Endothelial cell of umbilical vein (primary cell): ENCODE data around the gene HTT. TPM values are rescaled to one million over a fixed set of nuclear protein-coding genes. Genes with fewer than 3 reads are reported as not detected.

Experiments
- BruUV-seq: library from RNA; stranded (reverse); fragments of 400-500 nt; replicated peaks from 2 replicates; lab custom pipeline; 2021; lab: Mats Ljungman, UMichigan
- CTCF ChIA-PET: fragments of 300-600, 350-600 bp; sonication (Branson Sonifier 250); formaldehyde crosslinking; loops from one replicate; lab custom pipeline; 2021; ENCODE audit warnings: antibody characterized with exemption, inconsistent platforms; lab: Charles Lee
- POLR2A ChIA-PET: fragments of 300-600, 350-600 bp; sonication (Branson Sonifier 250); formaldehyde crosslinking; loops from one replicate; lab custom pipeline; 2021; ENCODE audit warnings: antibody characterized with exemption, inconsistent platforms; lab: Charles Lee
- DNase-seq: peaks from one replicate; pipeline ENCODE4 v3.0.0-alpha.2; 2011; ENCODE audit warnings: low read depth, low spot score
- FAIRE-seq: peaks from 2 replicates; lab custom pipeline; 2011; peaks lifted over from hg19 to GRCh38; lab: Jason Lieb, UNC
- H2AFZ ChIP-seq: 2 replicates; pipeline ENCODE4 v1.6.0; 2012; ENCODE audit warnings: low read depth, low read length, control low read depth, inconsistent platforms
- H3K27ac ChIP-seq: 2 replicates; pipeline ENCODE4 v1.5.1; 2011; ENCODE audit warnings: low read depth, mild to moderate bottlenecking, control low read depth, low read length, moderate library complexity; ENCODE audit not compliant: insufficient read depth
- H3K27me3 ChIP-seq, 2 experiments: 2 replicates each; pipeline versions ENCODE4 v1.6.0 to v1.6.1; 2011; ENCODE audit warnings: low read length in 2 of 2, mixed read lengths in 1 of 2; ENCODE audit not compliant: control insufficient read depth in 2 of 2, insufficient read depth in 2 of 2
- H3K36me3 ChIP-seq, 2 experiments: 2 replicates in 1 of 2; 3 replicates in 1 of 2; pipeline ENCODE4 v1.5.1; 2011; ENCODE audit warnings: low read length in 2 of 2, mild to moderate bottlenecking in 1 of 2, moderate library complexity in 1 of 2; ENCODE audit not compliant: control insufficient read depth in 2 of 2, insufficient read depth in 2 of 2; ENCODE audit errors: extremely low read depth in 1 of 2
- H3K4me1 ChIP-seq: 3 replicates; pipeline ENCODE4 v1.5.1; 2011; ENCODE audit warnings: mild to moderate bottlenecking, low read length; ENCODE audit not compliant: control insufficient read depth, insufficient read depth; ENCODE audit errors: extremely low read depth
- H3K4me2 ChIP-seq: 2 replicates; pipeline ENCODE4 v1.6.1; 2011; ENCODE audit warnings: low read length, control low read depth, mixed read lengths; ENCODE audit not compliant: insufficient read depth
- H3K4me3 ChIP-seq, 3 experiments: fragments of 200-600 bp in 1 of 3; sonication (generic), shearing (Covaris generic) in 1 of 3; replicated peaks in 1 of 3; 2 replicates each; pipeline ENCODE4 v1.5.1; 2011 to 2016; ENCODE audit warnings: control low read depth in 3 of 3, low read length in 3 of 3, mild to moderate bottlenecking in 2 of 3, inconsistent platforms in 1 of 3, low read depth in 1 of 3, moderate library complexity in 1 of 3; ENCODE audit not compliant: insufficient read depth in 1 of 3
- H3K79me2 ChIP-seq: 2 replicates; pipeline ENCODE4 v1.6.0; 2012; ENCODE audit warnings: low read length, inconsistent platforms; ENCODE audit not compliant: control insufficient read depth, insufficient read depth
- H3K9ac ChIP-seq: replicated peaks from 2 replicates; pipeline ENCODE3; 2011; ENCODE audit warnings: low read length, control low read depth; ENCODE audit not compliant: insufficient read depth; ENCODE audit errors: extremely low read depth
- H3K9me1 ChIP-seq: replicated peaks from 3 replicates; pipeline ENCODE4 v1.6.0; 2011; ENCODE audit warnings: mild to moderate bottlenecking, low read length; ENCODE audit not compliant: control insufficient read depth, insufficient read depth; ENCODE audit errors: extremely low read depth
- H3K9me3 ChIP-seq: replicated peaks from 2 replicates; pipeline ENCODE4 v1.5.1; 2012; ENCODE audit warnings: low read length, inconsistent platforms; ENCODE audit not compliant: control insufficient read depth, insufficient read depth
- H4K20me1 ChIP-seq: replicated peaks from 2 replicates; pipeline ENCODE3; 2011; ENCODE audit warnings: mild to moderate bottlenecking, low read length; ENCODE audit not compliant: control insufficient read depth, insufficient read depth; ENCODE audit errors: extremely low read depth
- EZH2 ChIP-seq: IDR thresholded peaks from 2 replicates; pipeline ENCODE4 v1.6.1; 2012; ENCODE audit warnings: borderline replicate concordance, low read depth, mild to moderate bottlenecking, moderate library complexity, low read length, inconsistent platforms; ENCODE audit not compliant: severe bottlenecking
- FOS ChIP-seq: IDR thresholded peaks from 2 replicates; pipeline ENCODE4 v1.6.1; 2011; ENCODE audit warnings: mild to moderate bottlenecking, low read length, moderate library complexity, borderline replicate concordance; ENCODE audit not compliant: insufficient read depth
- GATA2 ChIP-seq: IDR thresholded peaks from 2 replicates; pipeline ENCODE4 v1.7.0; 2011; ENCODE audit warnings: low read depth, mild to moderate bottlenecking, moderate library complexity, mixed read lengths, low read length; ENCODE audit not compliant: insufficient read length, insufficient read depth
- JUN ChIP-seq: IDR thresholded peaks from 2 replicates; pipeline ENCODE4 v1.6.1; 2011; ENCODE audit warnings: borderline replicate concordance, low read depth; ENCODE audit not compliant: insufficient read length, insufficient read depth
- MYC ChIP-seq: IDR thresholded peaks from one replicate; pipeline ENCODE4 v1.6.1; 2011; ENCODE audit warnings: mild to moderate bottlenecking, low read depth, low read length
- POLR2A ChIP-seq: IDR thresholded peaks from 2 replicates; pipeline ENCODE4 v1.6.1; 2012; ENCODE audit warnings: low read depth, mild to moderate bottlenecking, control low read depth, low read length
- POLR2AphosphoS5 ChIP-seq: IDR thresholded peaks from 2 replicates; pipeline ENCODE4 v1.6.1; 2012; ENCODE audit warnings: low read depth, mild to moderate bottlenecking, control low read depth, low read length, moderate library complexity; ENCODE audit not compliant: insufficient read depth
- dilution Hi-C: fragments of 300-500 bp; cut with MboI; formaldehyde crosslinking; loops from one replicate; pipeline ENCODE4 v1.15.0; 2019; ENCODE audit warnings: low sequenced_read_pairs; ENCODE audit not compliant: extremely low pct_ligation_motif_present
- intact Hi-C: fragments of 100-400 bp; cut with micrococcal nuclease; formaldehyde crosslinking; loops from one replicate; pipeline ENCODE4 v1.10.0; 2022
- polyA plus RNA-seq, 4 experiments: library from polyadenylated mRNA; depleted of rRNA in 3 of 4; stranded (reverse) in 3 of 4; unstranded in 1 of 4; fragments of >200 nt; gene quantifications; 2 replicates each; pipeline versions ENCODE4 v1.2.1 to v1.2.3, GENCODE V29; 2011 to 2012; ENCODE audit warnings: missing spikeins in 1 of 4
- total RNA-seq: library from RNA; stranded (reverse); gene quantifications from 2 replicates; pipeline ENCODE4 v1.2.3, GENCODE V29; 2021
- TF ChIP-seq, protein P1 (sequence below): IDR thresholded peaks from 2 replicates; pipeline ENCODE4 v1.6.1; 2011; ENCODE audit not compliant: insufficient read depth, insufficient read length
- TF ChIP-seq, protein P2 (sequence below), 2 donors: IDR thresholded peaks; 1 replicate in 1 of 2; 2 replicates in 1 of 2; pipeline ENCODE4 v1.5.1; 2011; ENCODE audit warnings: low read length in 2 of 2, mild to moderate bottlenecking in 2 of 2, moderate library complexity in 2 of 2, control low read depth in 1 of 2, inconsistent platforms in 1 of 2, low read depth in 1 of 2; ENCODE audit not compliant: insufficient read depth in 1 of 2; ENCODE audit errors: extremely low read depth in 1 of 2

Gene HTT
- total and polyA plus RNA-seq, 2 donors (not counting 3 experiments of a cell fraction or from before 2014, with no cell fraction given) = 15.7 to 61.2 TPM

DNA sequence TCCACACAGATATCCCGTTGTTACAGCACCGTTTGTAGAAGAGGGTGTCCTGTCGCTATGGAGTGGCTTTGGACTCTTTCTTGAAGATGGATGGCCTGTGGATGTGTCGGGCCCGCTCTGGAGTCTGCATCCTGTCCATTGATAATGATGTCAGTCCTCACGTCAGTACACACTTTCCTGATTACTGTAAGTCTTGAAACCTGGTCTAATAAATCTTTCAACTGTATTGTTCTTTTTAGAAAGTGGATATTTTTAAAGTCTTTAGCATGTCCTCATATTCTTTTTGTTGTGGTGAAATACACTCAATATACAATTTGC, 189.4 kb downstream of the HTT start:
- dilution Hi-C loops (no loop called here), intact Hi-C loops (no loop called here)
- DNase-seq (no peak), FAIRE-seq (no peak)
- H3K9me1 ChIP-seq = no peaks in the 10 kb centered on the region
- H3K36me3 ChIP-seq = no peaks in the 10 kb centered on the region
- H3K4me1 ChIP-seq = no peaks in the 10 kb centered on the region
- no peak overlapping the region for H3K4me3 ChIP-seq
- H3K4me2 ChIP-seq = no peak overlapping the region
- TF ChIP-seq, protein P1, sequence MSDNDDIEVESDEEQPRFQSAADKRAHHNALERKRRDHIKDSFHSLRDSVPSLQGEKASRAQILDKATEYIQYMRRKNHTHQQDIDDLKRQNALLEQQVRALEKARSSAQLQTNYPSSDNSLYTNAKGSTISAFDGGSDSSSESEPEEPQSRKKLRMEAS = no peak
- no peak for TF ChIP-seq JUN
- no peak for TF ChIP-seq POLR2A
- TF ChIP-seq, protein P2, sequence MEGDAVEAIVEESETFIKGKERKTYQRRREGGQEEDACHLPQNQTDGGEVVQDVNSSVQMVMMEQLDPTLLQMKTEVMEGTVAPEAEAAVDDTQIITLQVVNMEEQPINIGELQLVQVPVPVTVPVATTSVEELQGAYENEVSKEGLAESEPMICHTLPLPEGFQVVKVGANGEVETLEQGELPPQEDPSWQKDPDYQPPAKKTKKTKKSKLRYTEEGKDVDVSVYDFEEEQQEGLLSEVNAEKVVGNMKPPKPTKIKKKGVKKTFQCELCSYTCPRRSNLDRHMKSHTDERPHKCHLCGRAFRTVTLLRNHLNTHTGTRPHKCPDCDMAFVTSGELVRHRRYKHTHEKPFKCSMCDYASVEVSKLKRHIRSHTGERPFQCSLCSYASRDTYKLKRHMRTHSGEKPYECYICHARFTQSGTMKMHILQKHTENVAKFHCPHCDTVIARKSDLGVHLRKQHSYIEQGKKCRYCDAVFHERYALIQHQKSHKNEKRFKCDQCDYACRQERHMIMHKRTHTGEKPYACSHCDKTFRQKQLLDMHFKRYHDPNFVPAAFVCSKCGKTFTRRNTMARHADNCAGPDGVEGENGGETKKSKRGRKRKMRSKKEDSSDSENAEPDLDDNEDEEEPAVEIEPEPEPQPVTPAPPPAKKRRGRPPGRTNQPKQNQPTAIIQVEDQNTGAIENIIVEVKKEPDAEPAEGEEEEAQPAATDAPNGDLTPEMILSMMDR (IDR thresholded peaks at IDR 0.05; ENCODE audit: extremely low read depth in 1 of 2, insufficient read depth in 1 of 2, low read depth in 1 of 2, low read length in 2 of 2) = no peak
- TF ChIP-seq EZH2 = no peak
- TF ChIP-seq FOS = no peak
- no peak for TF ChIP-seq GATA2
- no peak for TF ChIP-seq MYC
- no peak for TF ChIP-seq POLR2AphosphoS5
- H2AFZ ChIP-seq = no peak overlapping the region
- H3K9me3 ChIP-seq = no peaks in the 10 kb centered on the region
- ChIA-PET POLR2A (no interaction called here), CTCF (no interaction called here)
- H3K27ac ChIP-seq = no peak overlapping the region
- H3K79me2 ChIP-seq = no peaks in the 10 kb centered on the region
- no TSS peak for BruUV-seq
- H3K27me3 ChIP-seq = peaks cover 2% of the 10 kb centered on the region in 2 experiments
- no peak overlapping the region for H3K9ac ChIP-seq
- H4K20me1 ChIP-seq = no peaks in the 10 kb centered on the region
